ENCODE results near the gene CLCN5. TPM values are rescaled to one million over a fixed set of nuclear protein-coding genes. Genes with fewer than 3 reads are reported as not detected.

Gene CLCN5
- polyA plus RNA-seq, 2 of the 4 experiments (the other 2 are of a cell fraction): 2.6 to 5.2 TPM

DNA sequence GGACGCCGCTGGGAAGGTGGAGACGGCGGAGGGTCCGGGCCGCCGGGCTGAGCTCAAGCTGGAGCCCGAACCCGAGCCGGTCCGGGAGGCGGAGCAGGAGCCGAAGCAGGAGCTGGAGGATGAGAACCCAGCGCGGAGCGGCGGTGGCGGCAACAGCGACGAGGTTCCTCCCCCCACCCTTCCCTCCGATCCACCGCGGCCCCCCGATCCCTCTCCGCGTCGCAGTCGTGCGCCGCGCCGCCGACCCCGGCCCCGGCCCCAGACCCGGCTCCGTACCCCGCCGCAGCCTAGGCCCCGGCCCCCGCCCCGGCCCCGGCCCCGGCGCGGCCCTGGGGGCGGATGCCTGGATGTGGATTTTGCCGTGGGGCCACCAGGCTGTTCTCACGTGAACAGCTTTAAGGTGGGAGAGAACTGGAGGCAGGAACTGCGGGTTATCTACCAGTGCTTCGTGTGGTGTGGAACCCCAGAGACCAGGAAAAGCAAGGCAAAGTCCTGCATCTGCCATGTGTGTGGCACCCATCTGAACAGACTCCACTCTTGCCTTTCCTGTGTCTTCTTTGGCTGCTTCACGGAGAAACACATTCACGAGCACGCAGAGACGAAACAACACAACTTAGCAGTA, 42.6 kb upstream of the CLCN5 start:
- 17% methylated on average over 16 of the region's 55 CpGs for whole genome bisulfite sequencing (ENCODE audit: missing lambda C conversion rate)
- Histone ChIP-seq H3K27ac (peak overlapping the region; percentile 92 to 98), H3K4me3 (peak overlapping the region; percentile 72), H3K4me1 (peaks cover 6% of the 10 kb centered on the region; the same call in 1 of the 3 replicates), H3K4me2 (peak overlapping the region; percentile 72), H3K9me3 (no peaks in the 10 kb centered on the region)
- FAIRE-seq: no peak
- peak in 1 of 2 experiments; percentile 5 for DNase-seq (ENCODE audit: low read depth in 1 of 2, low spot score in 1 of 2)
- TF ChIP-seq CEBPB (IDR thresholded peaks at IDR 0.05) (no peak), TP53 (CRISPR knock-in tag; IDR thresholded peaks at IDR 0.05) (no peak), RFX5 (IDR thresholded peaks at IDR 0.05) (no peak), SMC3 (IDR thresholded peaks at IDR 0.05) (no peak), FOXS1 (CRISPR knock-in tag; IDR thresholded peaks at IDR 0.05) (no peak), MYC (IDR thresholded peaks at IDR 0.05; ENCODE audit: borderline replicate concordance, low read length) (no peak), FOSL2 (IDR thresholded peaks at IDR 0.05) (no peak), FOSL2 (CRISPR knock-in tag; IDR thresholded peaks at IDR 0.05) (no peak), JUNB (IDR thresholded peaks at IDR 0.05) (no peak), HDAC2 (IDR thresholded peaks at IDR 0.05) (no peak), GATA3 (IDR thresholded peaks at IDR 0.05; ENCODE audit: borderline replicate concordance) (no peak), ESRRA (IDR thresholded peaks at IDR 0.05; ENCODE audit: borderline replicate concordance, low read length) (no peak), KDM5A (IDR thresholded peaks at IDR 0.05) (no peak)
- TF ChIP-seq, protein P1, sequence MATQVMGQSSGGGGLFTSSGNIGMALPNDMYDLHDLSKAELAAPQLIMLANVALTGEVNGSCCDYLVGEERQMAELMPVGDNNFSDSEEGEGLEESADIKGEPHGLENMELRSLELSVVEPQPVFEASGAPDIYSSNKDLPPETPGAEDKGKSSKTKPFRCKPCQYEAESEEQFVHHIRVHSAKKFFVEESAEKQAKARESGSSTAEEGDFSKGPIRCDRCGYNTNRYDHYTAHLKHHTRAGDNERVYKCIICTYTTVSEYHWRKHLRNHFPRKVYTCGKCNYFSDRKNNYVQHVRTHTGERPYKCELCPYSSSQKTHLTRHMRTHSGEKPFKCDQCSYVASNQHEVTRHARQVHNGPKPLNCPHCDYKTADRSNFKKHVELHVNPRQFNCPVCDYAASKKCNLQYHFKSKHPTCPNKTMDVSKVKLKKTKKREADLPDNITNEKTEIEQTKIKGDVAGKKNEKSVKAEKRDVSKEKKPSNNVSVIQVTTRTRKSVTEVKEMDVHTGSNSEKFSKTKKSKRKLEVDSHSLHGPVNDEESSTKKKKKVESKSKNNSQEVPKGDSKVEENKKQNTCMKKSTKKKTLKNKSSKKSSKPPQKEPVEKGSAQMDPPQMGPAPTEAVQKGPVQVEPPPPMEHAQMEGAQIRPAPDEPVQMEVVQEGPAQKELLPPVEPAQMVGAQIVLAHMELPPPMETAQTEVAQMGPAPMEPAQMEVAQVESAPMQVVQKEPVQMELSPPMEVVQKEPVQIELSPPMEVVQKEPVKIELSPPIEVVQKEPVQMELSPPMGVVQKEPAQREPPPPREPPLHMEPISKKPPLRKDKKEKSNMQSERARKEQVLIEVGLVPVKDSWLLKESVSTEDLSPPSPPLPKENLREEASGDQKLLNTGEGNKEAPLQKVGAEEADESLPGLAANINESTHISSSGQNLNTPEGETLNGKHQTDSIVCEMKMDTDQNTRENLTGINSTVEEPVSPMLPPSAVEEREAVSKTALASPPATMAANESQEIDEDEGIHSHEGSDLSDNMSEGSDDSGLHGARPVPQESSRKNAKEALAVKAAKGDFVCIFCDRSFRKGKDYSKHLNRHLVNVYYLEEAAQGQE (IDR thresholded peaks at IDR 0.05): no peak
- TF ChIP-seq, protein P2, sequence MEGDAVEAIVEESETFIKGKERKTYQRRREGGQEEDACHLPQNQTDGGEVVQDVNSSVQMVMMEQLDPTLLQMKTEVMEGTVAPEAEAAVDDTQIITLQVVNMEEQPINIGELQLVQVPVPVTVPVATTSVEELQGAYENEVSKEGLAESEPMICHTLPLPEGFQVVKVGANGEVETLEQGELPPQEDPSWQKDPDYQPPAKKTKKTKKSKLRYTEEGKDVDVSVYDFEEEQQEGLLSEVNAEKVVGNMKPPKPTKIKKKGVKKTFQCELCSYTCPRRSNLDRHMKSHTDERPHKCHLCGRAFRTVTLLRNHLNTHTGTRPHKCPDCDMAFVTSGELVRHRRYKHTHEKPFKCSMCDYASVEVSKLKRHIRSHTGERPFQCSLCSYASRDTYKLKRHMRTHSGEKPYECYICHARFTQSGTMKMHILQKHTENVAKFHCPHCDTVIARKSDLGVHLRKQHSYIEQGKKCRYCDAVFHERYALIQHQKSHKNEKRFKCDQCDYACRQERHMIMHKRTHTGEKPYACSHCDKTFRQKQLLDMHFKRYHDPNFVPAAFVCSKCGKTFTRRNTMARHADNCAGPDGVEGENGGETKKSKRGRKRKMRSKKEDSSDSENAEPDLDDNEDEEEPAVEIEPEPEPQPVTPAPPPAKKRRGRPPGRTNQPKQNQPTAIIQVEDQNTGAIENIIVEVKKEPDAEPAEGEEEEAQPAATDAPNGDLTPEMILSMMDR (IDR thresholded peaks at IDR 0.05): no peak
- ChIA-PET CTCF (interaction anchor here (0.7 to 2.3 kb wide), 7 partner anchors 9 to 700 kb away, joined by 3 to 10 read pairs (median 3); no protein-coding TSS in a partner anchor), POLR2A (no interaction called here)
- peak in 1 of 2 experiments; percentile 51; a peak in 5 of 6 replicates for ATAC-seq

DNA sequence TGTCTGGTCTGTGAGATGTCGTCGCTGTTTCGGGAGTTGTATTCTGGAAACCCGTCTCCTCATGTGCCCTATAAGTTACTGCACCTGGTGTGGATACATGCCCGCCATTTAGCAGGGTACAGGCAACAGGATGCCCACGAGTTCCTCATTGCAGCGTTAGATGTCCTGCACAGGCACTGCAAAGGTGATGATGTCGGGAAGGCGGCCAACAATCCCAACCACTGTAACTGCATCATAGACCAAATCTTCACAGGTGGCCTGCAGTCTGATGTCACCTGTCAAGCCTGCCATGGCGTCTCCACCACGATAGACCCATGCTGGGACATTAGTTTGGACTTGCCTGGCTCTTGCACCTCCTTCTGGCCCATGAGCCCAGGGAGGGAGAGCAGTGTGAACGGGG, 41.7 kb upstream of the CLCN5 start:
- DNase-seq (ENCODE audit: low read depth in 1 of 2, low spot score in 1 of 2): no peak
- no peak for FAIRE-seq
- no peak for ATAC-seq
- ChIA-PET POLR2A (no interaction called here), CTCF (interaction anchor here (1.0 to 2.3 kb wide), 5 partner anchors 8 to 700 kb away, joined by 3 to 10 read pairs (median 4); no protein-coding TSS in a partner anchor)
- peaks cover 6% of the 10 kb centered on the region; the same call in 1 of the 3 replicates for H3K4me1 ChIP-seq
- H3K27ac ChIP-seq: no peak overlapping the region
- no peak overlapping the region for H3K4me3 ChIP-seq
- 98% methylated on average over 8 of the region's 12 CpGs for WGBS (ENCODE audit: missing lambda C conversion rate)
- no peaks in the 10 kb centered on the region for H3K9me3 ChIP-seq
- peak overlapping the region; percentile 72; the same call in 2 of the 3 replicates for H3K4me2 ChIP-seq
- TF ChIP-seq ZSCAN20 (CRISPR knock-in tag; IDR thresholded peaks at IDR 0.05) (no peak), SMC3 (IDR thresholded peaks at IDR 0.05) (no peak), HOXB13 (CRISPR knock-in tag; IDR thresholded peaks at IDR 0.05; ENCODE audit: low read depth) (no peak), RAD21 (conservative IDR thresholded peaks at IDR 0.05 in 1 of 2, IDR thresholded peaks at IDR 0.05 in 1 of 2) (no peak), TFCP2L1 (CRISPR knock-in tag; IDR thresholded peaks at IDR 0.05) (no peak), MAFK (IDR thresholded peaks at IDR 0.05; ENCODE audit: partially characterized antibody) (no peak), MYC (IDR thresholded peaks at IDR 0.05; ENCODE audit: borderline replicate concordance, low read length) (no peak), FOSB (CRISPR knock-in tag; IDR thresholded peaks at IDR 0.05) (no peak), CBX8 (IDR thresholded peaks at IDR 0.05) (no peak), BHLHE40 (IDR thresholded peaks at IDR 0.05; ENCODE audit: low read depth, low read length) (no peak), KDM1A (IDR thresholded peaks at IDR 0.05; ENCODE audit: low read depth) (no peak), CHD4 (IDR thresholded peaks at IDR 0.05; ENCODE audit: borderline replicate concordance) (no peak), RARB (CRISPR knock-in tag; IDR thresholded peaks at IDR 0.05) (no peak)
- TF ChIP-seq, protein P1 (IDR thresholded peaks at IDR 0.05): no peak
- TF ChIP-seq, protein P3, sequence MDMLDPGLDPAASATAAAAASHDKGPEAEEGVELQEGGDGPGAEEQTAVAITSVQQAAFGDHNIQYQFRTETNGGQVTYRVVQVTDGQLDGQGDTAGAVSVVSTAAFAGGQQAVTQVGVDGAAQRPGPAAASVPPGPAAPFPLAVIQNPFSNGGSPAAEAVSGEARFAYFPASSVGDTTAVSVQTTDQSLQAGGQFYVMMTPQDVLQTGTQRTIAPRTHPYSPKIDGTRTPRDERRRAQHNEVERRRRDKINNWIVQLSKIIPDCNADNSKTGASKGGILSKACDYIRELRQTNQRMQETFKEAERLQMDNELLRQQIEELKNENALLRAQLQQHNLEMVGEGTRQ (IDR thresholded peaks at IDR 0.05): no peak

Measured in A549 (cell line).